Measurements from ENCODE around the gene PGM5.
"Not testable (repeated sequence)": the region's sequence is repeated elsewhere in the genome, so short reads cannot be mapped to it uniquely, and the experiment has no call there.

GRCh38 chr9:68377723-68378122 lies 21.3 kb downstream of the PGM5 start:
- not testable (repeated sequence) for TF ChIP-seq CTCF (IDR thresholded peaks at IDR 0.05 in 2 of 3, conservative IDR thresholded peaks at IDR 0.05 in 1 of 3; ENCODE audit: borderline replicate concordance in 1 of 3, insufficient read depth in 1 of 3, low read depth in 2 of 3, low read length in 2 of 3); SIN3A (IDR thresholded peaks at IDR 0.05; ENCODE audit: low read depth); POLR2A (IDR thresholded peaks at IDR 0.05; ENCODE audit: borderline replicate concordance, extremely low read depth, insufficient read depth, insufficient read length); POLR2AphosphoS5 (IDR thresholded peaks at IDR 0.05; ENCODE audit: low read depth, low read length); EZH2phosphoT487 (IDR thresholded peaks at IDR 0.05; ENCODE audit: borderline replicate concordance); YY1 (IDR thresholded peaks at IDR 0.05; ENCODE audit: extremely low read depth, insufficient replicate concordance, low read depth, low read length); ZFX (IDR thresholded peaks at IDR 0.05); SP1 (IDR thresholded peaks at IDR 0.05; ENCODE audit: low read depth); RAD21 (IDR thresholded peaks at IDR 0.05; ENCODE audit: low read depth); ZNF274 (IDR thresholded peaks at IDR 0.05; ENCODE audit: low read depth, low read length); EZH2 (IDR thresholded peaks at IDR 0.05)
- TF ChIP-seq, protein P1, sequence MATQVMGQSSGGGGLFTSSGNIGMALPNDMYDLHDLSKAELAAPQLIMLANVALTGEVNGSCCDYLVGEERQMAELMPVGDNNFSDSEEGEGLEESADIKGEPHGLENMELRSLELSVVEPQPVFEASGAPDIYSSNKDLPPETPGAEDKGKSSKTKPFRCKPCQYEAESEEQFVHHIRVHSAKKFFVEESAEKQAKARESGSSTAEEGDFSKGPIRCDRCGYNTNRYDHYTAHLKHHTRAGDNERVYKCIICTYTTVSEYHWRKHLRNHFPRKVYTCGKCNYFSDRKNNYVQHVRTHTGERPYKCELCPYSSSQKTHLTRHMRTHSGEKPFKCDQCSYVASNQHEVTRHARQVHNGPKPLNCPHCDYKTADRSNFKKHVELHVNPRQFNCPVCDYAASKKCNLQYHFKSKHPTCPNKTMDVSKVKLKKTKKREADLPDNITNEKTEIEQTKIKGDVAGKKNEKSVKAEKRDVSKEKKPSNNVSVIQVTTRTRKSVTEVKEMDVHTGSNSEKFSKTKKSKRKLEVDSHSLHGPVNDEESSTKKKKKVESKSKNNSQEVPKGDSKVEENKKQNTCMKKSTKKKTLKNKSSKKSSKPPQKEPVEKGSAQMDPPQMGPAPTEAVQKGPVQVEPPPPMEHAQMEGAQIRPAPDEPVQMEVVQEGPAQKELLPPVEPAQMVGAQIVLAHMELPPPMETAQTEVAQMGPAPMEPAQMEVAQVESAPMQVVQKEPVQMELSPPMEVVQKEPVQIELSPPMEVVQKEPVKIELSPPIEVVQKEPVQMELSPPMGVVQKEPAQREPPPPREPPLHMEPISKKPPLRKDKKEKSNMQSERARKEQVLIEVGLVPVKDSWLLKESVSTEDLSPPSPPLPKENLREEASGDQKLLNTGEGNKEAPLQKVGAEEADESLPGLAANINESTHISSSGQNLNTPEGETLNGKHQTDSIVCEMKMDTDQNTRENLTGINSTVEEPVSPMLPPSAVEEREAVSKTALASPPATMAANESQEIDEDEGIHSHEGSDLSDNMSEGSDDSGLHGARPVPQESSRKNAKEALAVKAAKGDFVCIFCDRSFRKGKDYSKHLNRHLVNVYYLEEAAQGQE (IDR thresholded peaks at IDR 0.05; ENCODE audit: low read depth): not testable (repeated sequence)
- TF ChIP-seq, protein P2, sequence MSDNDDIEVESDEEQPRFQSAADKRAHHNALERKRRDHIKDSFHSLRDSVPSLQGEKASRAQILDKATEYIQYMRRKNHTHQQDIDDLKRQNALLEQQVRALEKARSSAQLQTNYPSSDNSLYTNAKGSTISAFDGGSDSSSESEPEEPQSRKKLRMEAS (IDR thresholded peaks at IDR 0.05): not testable (repeated sequence)
- TF ChIP-seq, protein P3, sequence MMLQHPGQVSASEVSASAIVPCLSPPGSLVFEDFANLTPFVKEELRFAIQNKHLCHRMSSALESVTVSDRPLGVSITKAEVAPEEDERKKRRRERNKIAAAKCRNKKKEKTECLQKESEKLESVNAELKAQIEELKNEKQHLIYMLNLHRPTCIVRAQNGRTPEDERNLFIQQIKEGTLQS (IDR thresholded peaks at IDR 0.05): not testable (repeated sequence)
